ENCODE measurements around the gene EML5. TPM values are rescaled to one million over a fixed set of nuclear protein-coding genes. Genes with fewer than 3 reads are reported as not detected.
A peak's percentile ranks its signal among the peaks of the same experiment; 100 is the strongest.

The EML5 gene
- total RNA-seq, 1 experiment from 2014 or later = 0.66 TPM

DNA sequence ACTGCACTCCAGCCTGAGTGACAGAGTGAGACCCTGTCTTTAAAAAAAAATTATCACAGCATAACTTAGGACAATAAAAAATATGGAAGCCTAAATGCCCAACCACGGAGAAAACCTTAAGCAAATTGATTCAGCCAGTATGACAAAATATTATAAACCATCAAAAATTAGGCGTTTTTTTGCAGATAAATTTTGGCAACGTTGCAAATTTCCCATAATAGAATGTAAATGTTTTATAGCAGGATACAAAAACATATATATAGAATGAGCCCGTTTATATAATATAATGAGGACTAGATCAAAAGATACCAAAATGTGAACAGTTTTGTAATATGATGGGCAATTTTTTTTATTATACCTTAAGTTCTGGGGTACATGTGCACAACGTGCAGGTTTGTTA, 6.8 kb upstream of the EML5 start:
- Histone ChIP-seq H3K36me3 (ENCODE audit: low read depth, low read length) (no peaks in the 10 kb centered on the region), H3K4me3 (ENCODE audit: low read length) (no peak overlapping the region), H3F3A (ENCODE audit: low read length, unreplicated experiment) (no peaks in the 10 kb centered on the region), H3K9ac (ENCODE audit: low read length) (no peak overlapping the region), H4K20me1 (ENCODE audit: low read length) (no peaks in the 10 kb centered on the region), H3K4me1 (ENCODE audit: insufficient read depth, low read length) (no peaks in the 10 kb centered on the region), H3K79me2 (ENCODE audit: low read length) (no peaks in the 10 kb centered on the region), H3K9me3 (ENCODE audit: low read length) (no peaks in the 10 kb centered on the region), H3K27ac (ENCODE audit: low read length) (no peak overlapping the region), H2AFZ (ENCODE audit: low read length) (no peak overlapping the region), H3K27me3 (ENCODE audit: low read length) (no peaks in the 10 kb centered on the region), H3K4me2 (ENCODE audit: low read length) (no peak overlapping the region), H3K9me2 (replicated peaks; ENCODE audit: low read length) (no peaks in the 10 kb centered on the region)
- no peak for ATAC-seq
- TF ChIP-seq EZH2phosphoT487 (IDR thresholded peaks at IDR 0.05; ENCODE audit: borderline replicate concordance, low read length) (no peak), EZH2 (IDR thresholded peaks at IDR 0.05; ENCODE audit: low read length, unreplicated experiment) (no peak), CTCF (conservative IDR thresholded peaks at IDR 0.05; ENCODE audit: low read depth, low read length) (no peak)
- POLR2A ChIA-PET (ENCODE audit: unreplicated experiment) = no interaction called here
- intact Hi-C loops (cut with micrococcal nuclease) = no loop called here
- CTCF ChIA-PET = no interaction called here
- no peak for DNase-seq
- no TSS peak for BruUV-seq (replicated peaks)

GRCh38 chr14:88798156-88798555, 5.4 kb upstream of the EML5 start:
- H3K4me2 ChIP-seq (ENCODE audit: low read length) = no peak overlapping the region
- BruUV-seq (replicated peaks) = no TSS peak
- ATAC-seq (no peak), DNase-seq (no peak)
- no peaks in the 10 kb centered on the region for H3K9me2 ChIP-seq (replicated peaks; ENCODE audit: low read length)
- H3K9me3 ChIP-seq (ENCODE audit: low read length) = no peaks in the 10 kb centered on the region
- H3F3A ChIP-seq (ENCODE audit: low read length, unreplicated experiment) = no peaks in the 10 kb centered on the region
- H3K4me1 ChIP-seq (ENCODE audit: insufficient read depth, low read length) = peaks cover 4% of the 10 kb centered on the region; the same call in 1 of the 2 replicates
- no peak overlapping the region for H2AFZ ChIP-seq (ENCODE audit: low read length)
- no peak overlapping the region for H3K9ac ChIP-seq (ENCODE audit: low read length)
- ChIA-PET CTCF (no interaction called here), POLR2A (ENCODE audit: unreplicated experiment) (no interaction called here)
- H3K27ac ChIP-seq (ENCODE audit: low read length) = no peak overlapping the region
- H3K4me3 ChIP-seq (ENCODE audit: low read length) = no peak overlapping the region
- H4K20me1 ChIP-seq (ENCODE audit: low read length) = no peaks in the 10 kb centered on the region
- no peaks in the 10 kb centered on the region for H3K27me3 ChIP-seq (ENCODE audit: low read length)
- intact Hi-C loops (cut with micrococcal nuclease) = no loop called here
- no peaks in the 10 kb centered on the region for H3K36me3 ChIP-seq (ENCODE audit: low read depth, low read length)
- no peaks in the 10 kb centered on the region for H3K79me2 ChIP-seq (ENCODE audit: low read length)
- TF ChIP-seq CTCF (conservative IDR thresholded peaks at IDR 0.05; ENCODE audit: low read depth, low read length) (no peak), EZH2 (IDR thresholded peaks at IDR 0.05; ENCODE audit: low read length, unreplicated experiment) (no peak), EZH2phosphoT487 (IDR thresholded peaks at IDR 0.05; ENCODE audit: borderline replicate concordance, low read length) (no peak)

DNA sequence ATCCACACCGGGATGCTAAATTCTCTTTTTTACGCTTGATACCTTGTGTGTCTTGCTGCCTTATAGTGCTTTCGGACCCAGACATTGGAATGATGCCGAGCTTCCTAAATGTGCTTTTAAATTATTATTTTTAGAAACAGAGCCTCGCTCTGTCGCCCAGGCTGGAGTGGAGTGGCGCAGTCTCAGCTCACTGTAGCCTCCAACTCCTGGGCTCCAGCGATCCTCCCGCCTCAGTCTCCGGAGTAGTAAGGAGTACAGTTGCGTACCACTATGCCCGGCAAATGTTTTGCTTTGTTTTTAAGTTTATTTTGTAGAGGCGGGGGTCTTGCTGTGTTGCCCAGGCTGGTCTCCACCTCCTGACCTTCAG, 489 bp upstream of the EML5 start:
- intact Hi-C loops (cut with micrococcal nuclease) = loop anchor here (5.0 kb wide), 1 partner anchor 74 kb away; no protein-coding TSS in a partner anchor
- Histone ChIP-seq H3K27me3 (ENCODE audit: low read length) (0 out of 2 replicates have a peak, but pooled peaks cover 4% of the 10 kb centered on the region), H3K4me2 (ENCODE audit: low read length) (peak overlapping the region; percentile 89), H3K9me3 (ENCODE audit: low read length) (no peaks in the 10 kb centered on the region), H3K27ac (ENCODE audit: low read length) (no peak overlapping the region), H3K4me3 (ENCODE audit: low read length) (peak overlapping the region; percentile 86), H3K36me3 (ENCODE audit: low read depth, low read length) (no peaks in the 10 kb centered on the region), H3F3A (ENCODE audit: low read length, unreplicated experiment) (no peaks in the 10 kb centered on the region), H2AFZ (ENCODE audit: low read length) (peak overlapping the region; percentile 91), H3K79me2 (ENCODE audit: low read length) (no peaks in the 10 kb centered on the region), H3K9me2 (replicated peaks; ENCODE audit: low read length) (no peaks in the 10 kb centered on the region), H3K4me1 (ENCODE audit: insufficient read depth, low read length) (peaks cover 8% of the 10 kb centered on the region; the same call in 1 of the 2 replicates), H3K9ac (ENCODE audit: low read length) (peak overlapping the region; percentile 40), H4K20me1 (ENCODE audit: low read length) (no peaks in the 10 kb centered on the region)
- BruUV-seq (replicated peaks) = TSS peak; percentile 70
- DNase-seq (no peak), ATAC-seq (no peak)
- no peak for TF ChIP-seq EZH2phosphoT487 (IDR thresholded peaks at IDR 0.05; ENCODE audit: borderline replicate concordance, low read length)
- TF ChIP-seq CTCF (conservative IDR thresholded peaks at IDR 0.05; ENCODE audit: low read depth, low read length) = no peak
- TF ChIP-seq EZH2 (IDR thresholded peaks at IDR 0.05; ENCODE audit: low read length, unreplicated experiment) = no peak
- CTCF ChIA-PET = interaction anchor here (0.6 to 1.6 kb wide), 2 partner anchors 126 to 181 kb away, joined by 4 to 7 read pairs; no protein-coding TSS in a partner anchor
- POLR2A ChIA-PET (ENCODE audit: unreplicated experiment) = no interaction called here
